Lower lobe of right lung (tissue), 2 donors: ENCODE data around the gene KLHL22. TPM values are rescaled to one million over a fixed set of nuclear protein-coding genes. Genes with fewer than 3 reads are reported as not detected.

ENCODE experiments used
- ATAC-seq, 2 donors: fragments of 200-7000 bp; cut with Tn5 transposase; one replicate each; pipeline ENCODE4 v1.9.1; 2020 to 2022; ENCODE audit warnings: mild to moderate bottlenecking in 2 of 2, moderate library complexity in 2 of 2
- DNase-seq: peaks from one replicate; pipeline ENCODE4 v3.0.0-alpha.2; 2020
- H3K27ac ChIP-seq: fragments of 200-600 bp; one replicate; pipeline ENCODE4 v1.8.0; 2022
- H3K27me3 ChIP-seq: fragments of 200-600 bp; one replicate; pipeline ENCODE4 v1.8.0; 2022; ENCODE audit warnings: low read depth
- H3K36me3 ChIP-seq: fragments of 200-600 bp; one replicate; pipeline ENCODE4 v1.8.0; 2022; ENCODE audit warnings: mild to moderate bottlenecking
- H3K4me1 ChIP-seq: fragments of 200-600 bp; one replicate; pipeline ENCODE4 v1.8.0; 2022
- H3K4me3 ChIP-seq: fragments of 200-600 bp; one replicate; pipeline ENCODE4 v1.8.0; 2022; ENCODE audit warnings: mild to moderate bottlenecking
- H3K9me3 ChIP-seq: fragments of 200-600 bp; one replicate; pipeline ENCODE4 v1.8.0; 2022
- CTCF ChIP-seq: fragments of 200-600 bp; IDR thresholded peaks from one replicate; pipeline ENCODE4 v1.8.0; 2022; ENCODE audit warnings: antibody characterized with exemption, mild to moderate bottlenecking
- intact Hi-C: fragments of 100-400 bp; cut with DNase I; formaldehyde crosslinking; loops from one replicate; pipeline ENCODE4 v1.11.0; 2022
- total RNA-seq: library from RNA; stranded (reverse); fragmentation: NEBNext Ultra II Directional; extraction: Animal tissue kit (Norgen Biotek cat#: 25700); gene quantifications from one replicate; pipeline ENCODE4 v1.2.1, GENCODE V29; 2021
- donor health status: DM: no; HTN: yes; CAD: no; lungs with severe emphysema.

The KLHL22 gene
- total RNA-seq, 1 donor from 2014 or later: 24.0 TPM

- DNase-seq: no peak
- intact Hi-C loops: no loop called here
- Histone ChIP-seq H3K27ac (no peak overlapping the region), H3K4me1 (peaks cover 7% of the 10 kb centered on the region), H3K9me3 (no peaks in the 10 kb centered on the region), H3K36me3 (peaks cover 34% of the 10 kb centered on the region), H3K27me3 (no peaks in the 10 kb centered on the region), H3K4me3 (no peak overlapping the region)
- TF ChIP-seq CTCF: no peak
- no peak for ATAC-seq
These were observed 95.6 kb downstream of the KLHL22 start for GRCh38 chr22:20399866-20400605.

- Histone ChIP-seq H3K9me3 (no peaks in the 10 kb centered on the region), H3K27ac (no peak overlapping the region), H3K36me3 (peaks cover 18% of the 10 kb centered on the region), H3K4me1 (peaks cover 16% of the 10 kb centered on the region), H3K27me3 (no peaks in the 10 kb centered on the region), H3K4me3 (no peak overlapping the region)
- ATAC-seq (no peak), DNase-seq (no peak)
- no peak for TF ChIP-seq CTCF
- intact Hi-C loops: no loop called here
These were observed 97.2 kb downstream of the KLHL22 start for GRCh38 chr22:20398420-20398819.

GRCh38 chr22:20397498-20397897, 98.1 kb downstream of the KLHL22 start:
- intact Hi-C loops: no loop called here
- no peak for ATAC-seq
- peaks cover 16% of the 10 kb centered on the region for H3K36me3 ChIP-seq
- no peaks in the 10 kb centered on the region for H3K27me3 ChIP-seq
- no peak for TF ChIP-seq CTCF
- H3K4me1 ChIP-seq: peaks cover 18% of the 10 kb centered on the region
- no peaks in the 10 kb centered on the region for H3K9me3 ChIP-seq
- no peak overlapping the region for H3K4me3 ChIP-seq
- H3K27ac ChIP-seq: no peak overlapping the region
- DNase-seq: no peak

- no peaks in the 10 kb centered on the region for H3K9me3 ChIP-seq
- intact Hi-C loops: no loop called here
- no peak overlapping the region for H3K27ac ChIP-seq
- DNase-seq (no peak), ATAC-seq (no peak)
- H3K4me3 ChIP-seq: no peak overlapping the region
- no peak for TF ChIP-seq CTCF
- peaks cover 18% of the 10 kb centered on the region for H3K4me1 ChIP-seq
- no peaks in the 10 kb centered on the region for H3K27me3 ChIP-seq
- peaks cover 14% of the 10 kb centered on the region for H3K36me3 ChIP-seq
These were observed 99.0 kb downstream of the KLHL22 start for GRCh38 chr22:20396639-20397038.

- TF ChIP-seq CTCF: no peak
- DNase-seq (no peak), ATAC-seq (no peak)
- Histone ChIP-seq H3K27me3 (no peaks in the 10 kb centered on the region), H3K9me3 (no peaks in the 10 kb centered on the region), H3K4me1 (peaks cover 18% of the 10 kb centered on the region), H3K36me3 (peaks cover 7% of the 10 kb centered on the region), H3K27ac (no peak overlapping the region), H3K4me3 (no peak overlapping the region)
- intact Hi-C loops: no loop called here
These were observed 99.7 kb downstream of the KLHL22 start for GRCh38 chr22:20395907-20396287.
